ENCODE data around the gene ZSCAN21.

GRCh38 chr7:100061518-100062193 is 12.1 kb downstream of the ZSCAN21 start:
- TF ChIP-seq CTCF (IDR thresholded peaks at IDR 0.05) (no peak), EP300 (IDR thresholded peaks at IDR 0.05) (no peak), POLR2A (IDR thresholded peaks at IDR 0.05) (no peak)

Measured in tibial nerve (tissue), 4 donors.